PFSK-1 (cell line): ENCODE results near the gene NKAIN2.

ENCODE experiments used
- FOXP2 ChIP-seq: optimal IDR thresholded peaks from 2 replicates; pipeline ENCODE3; 2011; ENCODE audit warnings: borderline replicate concordance, control low read depth, inconsistent platforms; ENCODE audit not compliant: insufficient read depth; ENCODE audit errors: extremely low read length, extremely low read depth
- POLR2AphosphoS5 ChIP-seq: IDR thresholded peaks from 2 replicates; pipeline ENCODE4 v1.6.1; 2012; ENCODE audit warnings: low read depth, mild to moderate bottlenecking, control low read depth, low read length, moderate library complexity
- REST ChIP-seq, 2 experiments: IDR thresholded peaks; 2 replicates each; pipeline versions ENCODE4 v1.6.1 to v1.8.0; 2011 to 2012; ENCODE audit warnings: low read depth in 2 of 2, low read length in 2 of 2, control low read depth in 1 of 2, inconsistent platforms in 1 of 2, mild to moderate bottlenecking in 1 of 2, moderate library complexity in 1 of 2; ENCODE audit not compliant: insufficient read depth in 1 of 2
- SIN3A ChIP-seq: IDR thresholded peaks from 2 replicates; pipeline ENCODE4 v1.6.1; 2012; ENCODE audit warnings: mild to moderate bottlenecking, low read length, moderate library complexity, borderline replicate concordance; ENCODE audit not compliant: insufficient read depth
- TAF1 ChIP-seq: IDR thresholded peaks from 2 replicates; pipeline ENCODE4 v1.6.1; 2012; ENCODE audit warnings: low read length, control low read depth, borderline replicate concordance; ENCODE audit not compliant: insufficient read depth

- TF ChIP-seq FOXP2 = no peak
- TF ChIP-seq POLR2AphosphoS5 = no peak
- TF ChIP-seq SIN3A = no peak
- TF ChIP-seq REST (IDR thresholded peaks at IDR 0.05; ENCODE audit: insufficient read depth in 1 of 2, low read depth in 2 of 2, low read length in 2 of 2) = no peak
- TF ChIP-seq TAF1 = no peak
Measured at GRCh38 chr6:124722141-124722878, 918.6 kb downstream of the NKAIN2 start.
